ENCODE results near the gene TMA7B.
"Not testable (repeated sequence)": the region's sequence is repeated elsewhere in the genome, so short reads cannot be mapped to it uniquely, and the experiment has no call there.

Gene TMA7B

GRCh38 chr22:39946126-39946502 is 14.1 kb upstream of the TMA7B start:
- H2BK120ac ChIP-seq (ENCODE audit: low read depth, low read length) = no peak overlapping the region
- H3K18ac ChIP-seq (ENCODE audit: low read length) = no peak overlapping the region
- DNase-seq = no peak
- H3K4me1 ChIP-seq (ENCODE audit: control insufficient read depth, low read depth, low read length) = peaks cover 16% of the 10 kb centered on the region
- H3K36me3 ChIP-seq (ENCODE audit: control insufficient read depth, insufficient read depth, low read length) = no peaks in the 10 kb centered on the region
- no peaks in the 10 kb centered on the region for H3K79me2 ChIP-seq (ENCODE audit: control insufficient read depth, insufficient read depth, low read length)
- no peak overlapping the region for H3K4ac ChIP-seq (ENCODE audit: low read depth, low read length)
- no peak overlapping the region for H3K9ac ChIP-seq (ENCODE audit: low read length)
- no peak overlapping the region for H2BK5ac ChIP-seq (ENCODE audit: low read length)
- H4K5ac ChIP-seq (ENCODE audit: low read length) = no peak overlapping the region
- H3K4me2 ChIP-seq (ENCODE audit: low read length) = no peak overlapping the region
- no peak overlapping the region for H2AK5ac ChIP-seq (ENCODE audit: low read length)
- H3K27ac ChIP-seq (ENCODE audit: low read depth, low read length) = no peak overlapping the region
- no peak overlapping the region for H3K23ac ChIP-seq (ENCODE audit: low read length)
- H4K8ac ChIP-seq (ENCODE audit: low read depth, low read length) = no peak overlapping the region
- no CpG with 5 or more reads among the region's 4 CpGs for WGBS (ENCODE audit: extremely low coverage, insufficient coverage, low lambda C conversion rate)
- no peaks in the 10 kb centered on the region for H3K79me1 ChIP-seq (ENCODE audit: low read length)
- no peak overlapping the region for H3K4me3 ChIP-seq (ENCODE audit: low read length)
- H3K56ac ChIP-seq (ENCODE audit: low read length) = no peak overlapping the region
- H3K27me3 ChIP-seq (ENCODE audit: insufficient read depth, low read length, poor library complexity) = no peaks in the 10 kb centered on the region
- no peak overlapping the region for H2BK15ac ChIP-seq (replicated peaks; ENCODE audit: low read depth)

- Histone ChIP-seq H3K27me3 (ENCODE audit: insufficient read depth, low read length, poor library complexity) (no peaks in the 10 kb centered on the region), H3K18ac (ENCODE audit: low read length) (no peak overlapping the region), H3K36me3 (ENCODE audit: control insufficient read depth, insufficient read depth, low read length) (no peaks in the 10 kb centered on the region), H3K4me3 (ENCODE audit: low read length) (no peak overlapping the region), H3K4me1 (ENCODE audit: control insufficient read depth, low read depth, low read length) (peaks cover 16% of the 10 kb centered on the region), H3K9ac (ENCODE audit: low read length) (peak overlapping the region; percentile 8), H3K79me2 (ENCODE audit: control insufficient read depth, insufficient read depth, low read length) (no peaks in the 10 kb centered on the region), H4K5ac (ENCODE audit: low read length) (peak overlapping the region; percentile 13), H2BK15ac (replicated peaks; ENCODE audit: low read depth) (no peak overlapping the region), H4K8ac (ENCODE audit: low read depth, low read length) (no peak overlapping the region), H3K56ac (ENCODE audit: low read length) (peak overlapping the region; percentile 57), H3K4me2 (ENCODE audit: low read length) (no peak overlapping the region), H3K23ac (ENCODE audit: low read length) (no peak overlapping the region), H3K4ac (ENCODE audit: low read depth, low read length) (no peak overlapping the region), H3K79me1 (ENCODE audit: low read length) (no peaks in the 10 kb centered on the region), H2BK5ac (ENCODE audit: low read length) (peak overlapping the region; percentile 14), H2AK5ac (ENCODE audit: low read length) (no peak overlapping the region), H2BK120ac (ENCODE audit: low read depth, low read length) (no peak overlapping the region), H3K27ac (ENCODE audit: low read depth, low read length) (peak overlapping the region; percentile 17)
- WGBS (ENCODE audit: extremely low coverage, insufficient coverage, low lambda C conversion rate) = no CpG with 5 or more reads among the region's 8 CpGs
- peak; percentile 84 for DNase-seq
These were observed 13.5 kb upstream of the TMA7B start for GRCh38 chr22:39946503-39947219.

- Histone ChIP-seq H3K79me1 (ENCODE audit: low read length) (no peaks in the 10 kb centered on the region), H3K4me3 (ENCODE audit: low read length) (no peak overlapping the region), H2BK5ac (ENCODE audit: low read length) (peak overlapping the region; percentile 14), H3K56ac (ENCODE audit: low read length) (peak overlapping the region; percentile 57), H2BK120ac (ENCODE audit: low read depth, low read length) (no peak overlapping the region), H3K4me2 (ENCODE audit: low read length) (no peak overlapping the region), H2BK15ac (replicated peaks; ENCODE audit: low read depth) (no peak overlapping the region), H3K18ac (ENCODE audit: low read length) (no peak overlapping the region), H4K8ac (ENCODE audit: low read depth, low read length) (no peak overlapping the region), H4K5ac (ENCODE audit: low read length) (peak overlapping the region; percentile 13), H2AK5ac (ENCODE audit: low read length) (peak overlapping the region; percentile 64), H3K79me2 (ENCODE audit: control insufficient read depth, insufficient read depth, low read length) (no peaks in the 10 kb centered on the region), H3K27me3 (ENCODE audit: insufficient read depth, low read length, poor library complexity) (no peaks in the 10 kb centered on the region), H3K4ac (ENCODE audit: low read depth, low read length) (no peak overlapping the region), H3K36me3 (ENCODE audit: control insufficient read depth, insufficient read depth, low read length) (no peaks in the 10 kb centered on the region), H3K4me1 (ENCODE audit: control insufficient read depth, low read depth, low read length) (peaks cover 16% of the 10 kb centered on the region), H3K23ac (ENCODE audit: low read length) (peak overlapping the region; percentile 1), H3K27ac (ENCODE audit: low read depth, low read length) (peak overlapping the region; percentile 17), H3K9ac (ENCODE audit: low read length) (peak overlapping the region; percentile 8)
- DNase-seq = no peak
- no CpG with 5 or more reads among the region's 8 CpGs for WGBS (ENCODE audit: extremely low coverage, insufficient coverage, low lambda C conversion rate)
These were observed 12.7 kb upstream of the TMA7B start for GRCh38 chr22:39947220-39948216.

- Histone ChIP-seq H2BK5ac (ENCODE audit: low read length) (no peak overlapping the region), H3K56ac (ENCODE audit: low read length) (no peak overlapping the region), H3K18ac (ENCODE audit: low read length) (no peak overlapping the region), H4K8ac (ENCODE audit: low read depth, low read length) (no peak overlapping the region), H3K27me3 (ENCODE audit: insufficient read depth, low read length, poor library complexity) (no peaks in the 10 kb centered on the region), H3K27ac (ENCODE audit: low read depth, low read length) (no peak overlapping the region), H4K5ac (ENCODE audit: low read length) (no peak overlapping the region), H3K4ac (ENCODE audit: low read depth, low read length) (no peak overlapping the region), H2BK15ac (replicated peaks; ENCODE audit: low read depth) (no peak overlapping the region), H3K4me2 (ENCODE audit: low read length) (no peak overlapping the region), H3K4me3 (ENCODE audit: low read length) (no peak overlapping the region), H3K36me3 (ENCODE audit: control insufficient read depth, insufficient read depth, low read length) (no peaks in the 10 kb centered on the region), H3K79me2 (ENCODE audit: control insufficient read depth, insufficient read depth, low read length) (no peaks in the 10 kb centered on the region), H3K9ac (ENCODE audit: low read length) (no peak overlapping the region), H3K4me1 (ENCODE audit: control insufficient read depth, low read depth, low read length) (peaks cover 11% of the 10 kb centered on the region), H3K79me1 (ENCODE audit: low read length) (no peaks in the 10 kb centered on the region), H3K23ac (ENCODE audit: low read length) (peak overlapping the region; percentile 57), H2BK120ac (ENCODE audit: low read depth, low read length) (no peak overlapping the region), H2AK5ac (ENCODE audit: low read length) (no peak overlapping the region)
- no peak for DNase-seq
- WGBS (ENCODE audit: extremely low coverage, insufficient coverage, low lambda C conversion rate) = no CpG with 5 or more reads among the region's 8 CpGs
These were observed 10.0 kb upstream of the TMA7B start for GRCh38 chr22:39949964-39950737.

GRCh38 chr22:39951603-39952293 is 8.4 kb upstream of the TMA7B start:
- not testable (repeated sequence) for H3K56ac ChIP-seq (ENCODE audit: low read length); H3K4ac ChIP-seq (ENCODE audit: low read depth, low read length); H4K5ac ChIP-seq (ENCODE audit: low read length); H3K23ac ChIP-seq (ENCODE audit: low read length); H3K27ac ChIP-seq (ENCODE audit: low read depth, low read length); H3K4me1 ChIP-seq (ENCODE audit: control insufficient read depth, low read depth, low read length); H3K27me3 ChIP-seq (ENCODE audit: insufficient read depth, low read length, poor library complexity); DNase-seq; H3K4me3 ChIP-seq (ENCODE audit: low read length); H3K4me2 ChIP-seq (ENCODE audit: low read length); H2BK120ac ChIP-seq (ENCODE audit: low read depth, low read length); H3K36me3 ChIP-seq (ENCODE audit: control insufficient read depth, insufficient read depth, low read length); H3K18ac ChIP-seq (ENCODE audit: low read length); H4K8ac ChIP-seq (ENCODE audit: low read depth, low read length); H2BK5ac ChIP-seq (ENCODE audit: low read length); H2BK15ac ChIP-seq (replicated peaks; ENCODE audit: low read depth); H3K79me1 ChIP-seq (ENCODE audit: low read length); H2AK5ac ChIP-seq (ENCODE audit: low read length); H3K79me2 ChIP-seq (ENCODE audit: control insufficient read depth, insufficient read depth, low read length); H3K9ac ChIP-seq (ENCODE audit: low read length)
- no CpG with 5 or more reads among the region's 11 CpGs for WGBS (ENCODE audit: extremely low coverage, insufficient coverage, low lambda C conversion rate)
